BLaER1 treated with 17β-estradiol and CSF1 and Interleukin-3, amounts not matched to agents 10 nM and 100 nM (cell line): ENCODE results near the gene RNF180.
"Not testable (repeated sequence)": the region's sequence is repeated elsewhere in the genome, so short reads cannot be mapped to it uniquely, and the experiment has no call there.

Experiments
- H3K27ac ChIP-seq, 11 experiments: shearing (Covaris generic); formaldehyde crosslinking; 2 replicates each; pipeline ENCODE4 v1.8.1; 2022
- H3K27me3 ChIP-seq, 11 experiments: shearing (Covaris generic); formaldehyde crosslinking; 2 replicates each; pipeline ENCODE4 v1.8.1; 2022
- H3K36me3 ChIP-seq, 11 experiments: shearing (Covaris generic); formaldehyde crosslinking; 2 replicates each; pipeline ENCODE4 v1.8.1; 2022
- H3K4me1 ChIP-seq, 10 experiments: shearing (Covaris generic); formaldehyde crosslinking; 2 replicates each; pipeline ENCODE4 v1.8.1; 2022
- H3K4me2 ChIP-seq, 11 experiments: shearing (Covaris generic); formaldehyde crosslinking; 2 replicates each; pipeline ENCODE4 v1.8.1; 2022
- H3K4me3 ChIP-seq, 10 experiments: shearing (Covaris generic); formaldehyde crosslinking; 2 replicates each; pipeline ENCODE4 v1.8.1; 2022
- H3K9ac ChIP-seq, 11 experiments: shearing (Covaris generic); formaldehyde crosslinking; 2 replicates each; pipeline ENCODE4 v1.8.1; 2022
- H3K9me3 ChIP-seq, 11 experiments: shearing (Covaris generic); formaldehyde crosslinking; replicated peaks in 1 of 11; 2 replicates each; pipeline ENCODE4 v1.8.1; 2022
- H4K20me1 ChIP-seq, 11 experiments: shearing (Covaris generic); formaldehyde crosslinking; 2 replicates each; pipeline ENCODE4 v1.8.1; 2022
- Cebpa-rat ChIP-seq, 11 experiments: shearing (Covaris generic); IDR thresholded peaks; 2 replicates each; pipeline ENCODE4 v1.8.1; 2022

Gene RNF180

GRCh38 chr5:64286381-64286780, 120.7 kb downstream of the RNF180 start:
- H3K9ac ChIP-seq = no peak overlapping the region

DNA sequence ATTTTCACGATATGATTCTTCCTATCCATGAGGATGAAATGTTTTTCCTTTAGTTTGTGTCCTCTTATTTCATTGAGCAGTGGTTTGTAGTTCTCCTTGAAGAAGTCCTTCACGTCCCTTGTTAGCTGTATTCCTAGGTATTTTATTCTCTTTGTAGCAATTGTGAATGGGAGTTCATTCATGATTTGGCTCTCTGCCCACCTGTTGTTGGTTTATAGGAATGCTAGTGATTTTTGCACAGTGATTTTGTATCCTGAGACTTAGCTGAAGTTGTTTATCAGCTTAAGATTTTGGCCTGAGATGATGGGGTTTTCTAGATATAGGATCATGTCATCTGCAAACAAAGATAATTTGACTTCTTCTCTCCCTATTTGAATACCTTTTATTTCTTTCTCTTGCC, 122.9 kb downstream of the RNF180 start:
- peaks cover 0 to 10% (median 2%) of the 10 kb centered on the region in 11 experiments; a peak in 7 of 22 replicates for H3K9me3 ChIP-seq
- H3K27ac ChIP-seq, H3K36me3 ChIP-seq, H3K4me1 ChIP-seq, H3K4me3 ChIP-seq, H4K20me1 ChIP-seq, H3K4me2 ChIP-seq, H3K9ac ChIP-seq, H3K27me3 ChIP-seq: not testable (repeated sequence)

More at GRCh38 chr5:64286381-64286780, 120.7 kb downstream of the RNF180 start:
- no peak overlapping the region for H3K4me3 ChIP-seq
- no peaks in the 10 kb centered on the region for H3K4me1 ChIP-seq
- H3K4me2 ChIP-seq = no peak overlapping the region
- H3K36me3 ChIP-seq = no peaks in the 10 kb centered on the region
- no peaks in the 10 kb centered on the region for H4K20me1 ChIP-seq
- no peak for TF ChIP-seq Cebpa-rat (IDR thresholded peaks at IDR 0.05)
- peaks cover 0 to 3% (median 0%) of the 10 kb centered on the region in 11 experiments; a peak in 2 of 22 replicates for H3K27me3 ChIP-seq
- peaks cover 0 to 23% (median 10%) of the 10 kb centered on the region in 11 experiments; a peak in 10 of 22 replicates for H3K9me3 ChIP-seq
- H3K27ac ChIP-seq = no peak overlapping the region

DNA sequence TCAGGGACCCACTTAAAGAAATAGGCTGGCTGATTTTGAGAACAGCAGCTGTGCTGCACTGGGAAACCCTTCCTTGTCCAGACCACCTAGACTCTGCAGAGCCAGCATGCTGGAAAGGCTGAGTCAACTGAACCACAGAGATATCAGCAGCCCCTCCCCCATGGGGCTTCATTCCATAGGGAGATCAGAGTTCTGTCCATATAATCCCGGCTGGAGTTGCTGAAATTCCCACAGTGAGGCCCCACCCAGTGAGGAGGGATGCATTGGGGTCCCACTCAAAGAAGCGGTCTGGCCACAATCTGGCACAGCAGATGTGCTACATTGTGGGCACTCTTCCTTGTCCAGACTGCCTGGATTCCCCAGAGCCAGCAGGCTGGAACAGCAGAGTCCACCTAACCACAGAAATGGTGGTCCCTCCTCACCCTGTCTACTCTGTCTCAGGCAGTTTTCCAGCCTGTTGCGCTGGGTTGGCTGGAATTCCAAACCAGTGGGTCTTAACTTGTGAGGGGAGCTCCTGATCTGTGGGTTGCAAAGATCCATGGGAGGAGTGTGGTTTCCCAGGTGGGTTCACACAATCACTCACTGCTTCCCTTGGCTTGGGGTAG, 127.1 kb downstream of the RNF180 start:
- H3K9ac ChIP-seq = no peak overlapping the region
- no peaks in the 10 kb centered on the region for H3K4me1 ChIP-seq
- peaks cover 0 to 10% (median 0%) of the 10 kb centered on the region in 11 experiments; a peak in 2 of 22 replicates for H3K9me3 ChIP-seq
- no peak overlapping the region for H3K4me3 ChIP-seq
- no peaks in the 10 kb centered on the region for H4K20me1 ChIP-seq
- H3K27me3 ChIP-seq = peaks cover 0 to 3% (median 0%) of the 10 kb centered on the region in 11 experiments; a peak in 2 of 22 replicates
- H3K36me3 ChIP-seq = no peaks in the 10 kb centered on the region
- H3K4me2 ChIP-seq = no peak overlapping the region
- no peak for TF ChIP-seq Cebpa-rat (IDR thresholded peaks at IDR 0.05)
- H3K27ac ChIP-seq = no peak overlapping the region

GRCh38 chr5:64295101-64295500, 129.5 kb downstream of the RNF180 start:
- no peaks in the 10 kb centered on the region for H4K20me1 ChIP-seq
- no peaks in the 10 kb centered on the region; a peak in 1 of 22 replicates for H3K27me3 ChIP-seq
- H3K9me3 ChIP-seq = peaks cover 0 to 10% (median 0%) of the 10 kb centered on the region in 11 experiments; a peak in 2 of 22 replicates
- no peak for TF ChIP-seq Cebpa-rat (IDR thresholded peaks at IDR 0.05)
- H3K4me3 ChIP-seq = no peak overlapping the region
- H3K4me1 ChIP-seq = no peaks in the 10 kb centered on the region
- no peak overlapping the region for H3K9ac ChIP-seq
- no peak overlapping the region for H3K4me2 ChIP-seq
- no peaks in the 10 kb centered on the region for H3K36me3 ChIP-seq
- no peak overlapping the region for H3K27ac ChIP-seq

DNA sequence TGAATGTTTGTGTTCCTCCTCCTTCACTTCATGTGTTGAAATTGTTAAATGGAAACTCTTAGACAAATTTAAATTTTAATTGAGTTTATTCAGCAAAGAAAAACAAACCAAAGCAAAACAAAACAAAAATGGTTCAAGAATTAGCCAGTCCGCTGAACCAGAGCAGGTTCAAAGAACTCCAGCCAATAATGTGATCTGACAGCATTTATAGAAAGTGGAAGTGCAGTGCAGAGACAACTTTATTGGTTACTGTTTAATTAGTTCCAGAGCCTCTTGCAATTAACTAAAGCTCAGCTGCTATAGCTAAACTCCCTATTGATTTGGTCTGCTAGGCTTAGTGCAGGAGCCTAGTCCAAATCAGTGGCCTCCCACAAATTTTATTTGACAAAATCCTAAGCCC, 132.9 kb downstream of the RNF180 start:
- no peak overlapping the region for H3K4me3 ChIP-seq
- H4K20me1 ChIP-seq = no peaks in the 10 kb centered on the region
- H3K27ac ChIP-seq = no peak overlapping the region
- no peak overlapping the region for H3K9ac ChIP-seq
- no peaks in the 10 kb centered on the region for H3K9me3 ChIP-seq
- no peaks in the 10 kb centered on the region for H3K4me1 ChIP-seq
- no peak overlapping the region for H3K4me2 ChIP-seq
- no peak for TF ChIP-seq Cebpa-rat (IDR thresholded peaks at IDR 0.05)
- no peaks in the 10 kb centered on the region for H3K27me3 ChIP-seq
- no peaks in the 10 kb centered on the region for H3K36me3 ChIP-seq

- Histone ChIP-seq H4K20me1 (no peaks in the 10 kb centered on the region), H3K27me3 (no peaks in the 10 kb centered on the region), H3K4me2 (no peak overlapping the region), H3K36me3 (no peaks in the 10 kb centered on the region), H3K4me3 (no peak overlapping the region), H3K4me1 (no peaks in the 10 kb centered on the region), H3K27ac (no peak overlapping the region), H3K9ac (no peak overlapping the region), H3K9me3 (no peaks in the 10 kb centered on the region)
- TF ChIP-seq Cebpa-rat (IDR thresholded peaks at IDR 0.05) = no peak
Measured at GRCh38 chr5:64299805-64300204, 134.2 kb downstream of the RNF180 start.

DNA sequence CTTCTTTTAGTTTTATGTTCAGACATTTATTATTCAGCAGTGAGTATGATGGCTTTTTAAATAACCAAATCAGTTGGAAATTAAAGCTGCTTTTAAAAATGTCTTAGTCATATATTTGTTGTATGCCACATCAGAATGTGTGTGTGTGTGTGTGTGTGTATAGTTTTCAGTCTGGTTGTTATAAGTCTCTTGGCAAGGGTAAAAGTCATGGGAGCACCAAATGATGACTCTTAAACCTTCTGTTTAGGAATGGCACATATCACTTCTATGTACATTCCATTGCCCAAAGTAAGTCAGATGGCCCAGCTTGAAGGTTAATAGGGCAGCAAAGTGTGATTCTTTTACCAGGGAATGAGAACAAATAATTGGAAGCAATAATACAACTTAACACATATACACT, 135.9 kb downstream of the RNF180 start:
- Histone ChIP-seq H3K9ac (no peak overlapping the region), H3K36me3 (no peaks in the 10 kb centered on the region), H3K4me2 (no peak overlapping the region), H3K27me3 (no peaks in the 10 kb centered on the region), H4K20me1 (no peaks in the 10 kb centered on the region), H3K27ac (no peak overlapping the region), H3K4me1 (no peaks in the 10 kb centered on the region), H3K9me3 (no peaks in the 10 kb centered on the region), H3K4me3 (no peak overlapping the region)
- no peak for TF ChIP-seq Cebpa-rat (IDR thresholded peaks at IDR 0.05)

- Histone ChIP-seq H3K9me3 (no peaks in the 10 kb centered on the region), H4K20me1 (no peaks in the 10 kb centered on the region), H3K4me3 (no peak overlapping the region), H3K4me2 (no peak overlapping the region), H3K4me1 (no peaks in the 10 kb centered on the region), H3K9ac (no peak overlapping the region), H3K36me3 (no peaks in the 10 kb centered on the region), H3K27me3 (no peaks in the 10 kb centered on the region), H3K27ac (no peak overlapping the region)
- TF ChIP-seq Cebpa-rat (IDR thresholded peaks at IDR 0.05) = no peak
Measured at GRCh38 chr5:64308135-64308534, 142.5 kb downstream of the RNF180 start.

GRCh38 chr5:64312491-64312890, 146.8 kb downstream of the RNF180 start:
- Histone ChIP-seq H3K9ac (no peak overlapping the region), H3K4me2 (no peak overlapping the region), H3K27ac (no peak overlapping the region), H4K20me1 (no peaks in the 10 kb centered on the region), H3K27me3 (no peaks in the 10 kb centered on the region), H3K4me3 (no peak overlapping the region), H3K4me1 (no peaks in the 10 kb centered on the region), H3K36me3 (no peaks in the 10 kb centered on the region), H3K9me3 (no peaks in the 10 kb centered on the region)
- no peak for TF ChIP-seq Cebpa-rat (IDR thresholded peaks at IDR 0.05)

DNA sequence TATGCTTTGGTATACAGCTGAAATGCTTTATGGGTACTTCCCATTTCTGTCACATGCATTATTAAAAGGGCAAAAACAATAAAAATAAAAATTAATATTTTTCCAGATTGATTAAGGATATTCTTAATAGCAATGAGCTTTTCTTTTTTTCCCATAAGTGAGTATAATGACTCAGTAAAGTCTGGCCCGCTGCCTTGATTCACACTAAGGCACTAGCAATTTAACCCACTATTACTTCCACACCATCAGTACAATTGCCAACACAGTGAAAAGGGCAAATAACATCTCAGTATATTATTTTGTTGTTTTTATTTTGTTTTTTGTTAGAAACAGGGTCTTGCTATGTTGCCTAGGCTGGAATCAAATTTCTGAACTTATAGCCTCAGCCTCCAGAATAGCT, 150.1 kb downstream of the RNF180 start:
- Histone ChIP-seq H3K36me3 (no peaks in the 10 kb centered on the region), H3K27ac (no peak overlapping the region), H3K27me3 (no peaks in the 10 kb centered on the region), H3K9me3 (no peaks in the 10 kb centered on the region), H3K4me3 (no peak overlapping the region), H3K4me2 (no peak overlapping the region), H3K4me1 (no peaks in the 10 kb centered on the region), H3K9ac (no peak overlapping the region), H4K20me1 (no peaks in the 10 kb centered on the region)
- no peak for TF ChIP-seq Cebpa-rat (IDR thresholded peaks at IDR 0.05)
